Epithelial cell of proximal tubule (primary cell): Measurements from ENCODE around the gene NOTCH3. TPM values are rescaled to one million over a fixed set of nuclear protein-coding genes. Genes with fewer than 3 reads are reported as not detected.

Experiments used
- DNase-seq: peaks from one replicate; pipeline ENCODE4 v3.0.0-alpha.2; 2011; ENCODE audit warnings: low read depth
- H3K4me3 ChIP-seq: 2 replicates; pipeline ENCODE4 v1.5.1; 2011; ENCODE audit warnings: low read depth, mild to moderate bottlenecking, low read length
- CTCF ChIP-seq: conservative IDR thresholded peaks from 2 replicates; pipeline ENCODE4 v1.5.1; 2012; ENCODE audit warnings: low read depth, mild to moderate bottlenecking, low read length
- total RNA-seq: library from RNA; depleted of rRNA; stranded (reverse); fragments of >200 nt; gene quantifications from 2 replicates; pipeline ENCODE4 v1.2.3, GENCODE V29; 2015

Gene NOTCH3
- total RNA-seq, 1 donor from 2014 or later: 19.6 TPM

- DNase-seq: no peak
- no peak for TF ChIP-seq CTCF
- H3K4me3 ChIP-seq: no peak overlapping the region
Observed at GRCh38 chr19:15147090-15147489, 53.7 kb downstream of the NOTCH3 start.

GRCh38 chr19:15144046-15144646 is 56.6 kb downstream of the NOTCH3 start:
- no peak overlapping the region for H3K4me3 ChIP-seq
- no peak for TF ChIP-seq CTCF
- no peak for DNase-seq

- no peak for TF ChIP-seq CTCF
- no peak overlapping the region for H3K4me3 ChIP-seq
- no peak for DNase-seq
Observed at GRCh38 chr19:15142313-15142712, 58.5 kb downstream of the NOTCH3 start.

DNA sequence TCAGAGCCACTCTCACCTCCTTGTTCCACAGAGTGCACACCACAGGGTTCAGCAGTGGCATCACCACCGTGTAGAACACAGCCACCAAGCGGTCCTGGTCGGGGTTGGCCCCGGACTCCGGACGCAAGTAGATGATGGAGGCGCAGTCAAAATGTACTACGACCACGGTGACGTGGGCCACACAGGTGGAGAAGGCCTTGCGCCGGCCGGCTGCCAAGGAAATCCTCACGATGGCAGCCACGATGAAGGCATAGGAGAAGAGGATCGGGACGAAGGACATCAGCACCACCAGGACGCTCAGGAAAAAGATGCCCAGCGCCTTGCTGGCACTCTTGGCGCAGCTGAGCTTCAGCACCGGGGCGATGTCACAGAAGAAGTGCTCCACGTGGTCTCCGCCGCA is 59.7 kb downstream of the NOTCH3 start:
- H3K4me3 ChIP-seq: no peak overlapping the region
- DNase-seq: no peak
- TF ChIP-seq CTCF: no peak

- DNase-seq: no peak
Observed at GRCh38 chr19:15138427-15138826, 62.4 kb downstream of the NOTCH3 start.

GRCh38 chr19:15137777-15138176 is 63.0 kb downstream of the NOTCH3 start:
- H3K4me3 ChIP-seq: no peak overlapping the region
- no peak for TF ChIP-seq CTCF
- DNase-seq: no peak

More at GRCh38 chr19:15138427-15138826, 62.4 kb downstream of the NOTCH3 start:
- H3K4me3 ChIP-seq: no peak overlapping the region
- no peak for TF ChIP-seq CTCF

DNA sequence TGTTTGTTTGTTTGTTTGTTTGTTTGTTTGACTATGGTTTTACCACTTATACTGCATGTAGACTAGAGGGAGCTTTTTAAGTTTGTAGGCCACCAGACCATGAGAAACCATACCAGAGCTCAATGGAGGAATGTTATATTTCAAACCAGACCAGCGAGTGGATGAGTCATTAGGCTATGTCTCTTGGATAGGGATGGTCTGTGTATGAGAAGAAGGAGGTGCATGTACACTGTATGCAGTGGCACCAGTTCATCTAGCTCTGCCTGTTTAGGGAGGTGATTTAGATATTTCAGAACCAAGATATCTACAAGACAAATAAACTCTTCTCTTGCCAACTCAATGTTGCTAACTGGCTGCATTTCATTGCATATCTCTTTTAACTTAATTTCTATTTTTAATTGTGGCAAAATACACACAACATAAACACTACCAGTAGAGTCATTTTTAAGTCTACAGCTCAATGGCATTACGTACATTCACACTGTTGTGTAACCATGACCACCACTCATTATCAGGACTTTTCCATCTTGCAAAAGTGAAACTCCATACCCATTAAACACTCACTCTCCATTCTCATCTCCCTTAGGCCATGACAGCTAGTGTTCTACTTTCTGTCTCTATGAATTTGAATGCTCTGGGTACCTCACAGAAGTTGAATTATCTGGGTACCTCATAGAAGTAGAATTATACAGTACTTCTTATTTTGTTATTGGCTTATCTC is 64.4 kb downstream of the NOTCH3 start:
- TF ChIP-seq CTCF: no peak
- no peak for DNase-seq
- no peak overlapping the region for H3K4me3 ChIP-seq
